SK-N-SH treated with all-trans-retinoic acid at 6 μM for 48 hours (cell line): ENCODE data around the gene RALGPS1.

Source experiments
- ARNTL ChIP-seq: fragments of 450-650 bp; formaldehyde crosslinking; IDR thresholded peaks from 2 replicates; pipeline ENCODE4 v1.5.0; 2020; ENCODE audit warnings: low read depth, mild to moderate bottlenecking, moderate library complexity, borderline replicate concordance
- BACH2 ChIP-seq: fragments of 250-450 bp; sonication (Bioruptor Pico); IDR thresholded peaks from 2 replicates; pipeline ENCODE4 v1.9.0; 2021; ENCODE audit warnings: mild to moderate bottlenecking, borderline replicate concordance
- CREB5 ChIP-seq: fragments of 250-450 bp; sonication (Bioruptor Pico); IDR thresholded peaks from 2 replicates; pipeline ENCODE4 v1.5.1; 2020; ENCODE audit warnings: low read depth, mild to moderate bottlenecking, moderate library complexity
- ESRRG ChIP-seq: fragments of 250-450 bp; sonication (Bioruptor Pico); IDR thresholded peaks from 2 replicates; pipeline ENCODE4 v1.6.1; 2021; ENCODE audit warnings: mild to moderate bottlenecking
- GLIS3 ChIP-seq: fragments of 250-450 bp; sonication (Bioruptor Pico); IDR thresholded peaks from 2 replicates; pipeline ENCODE4 v1.5.0; 2020; ENCODE audit warnings: mild to moderate bottlenecking, moderate library complexity
- ISL1 ChIP-seq: fragments of 250-450 bp; sonication (Bioruptor Pico); IDR thresholded peaks from 2 replicates; pipeline ENCODE4 v2.1.2; 2022; ENCODE audit warnings: mild to moderate bottlenecking, moderate library complexity
- PATZ1 ChIP-seq: fragments of 250-450 bp; sonication (Bioruptor Pico); IDR thresholded peaks from 2 replicates; pipeline ENCODE4 v1.8.0; 2020; ENCODE audit warnings: mild to moderate bottlenecking, moderate library complexity, borderline replicate concordance
- PPARA ChIP-seq: fragments of 250-450 bp; sonication (Bioruptor Pico); IDR thresholded peaks from 2 replicates; pipeline ENCODE4 v1.5.0; 2020; ENCODE audit warnings: mild to moderate bottlenecking, borderline replicate concordance
- RARB ChIP-seq: fragments of 250-450 bp; sonication (Bioruptor Pico); IDR thresholded peaks from 2 replicates; pipeline ENCODE4 v1.8.0; 2021; ENCODE audit warnings: mild to moderate bottlenecking, moderate library complexity
- SNAI2 ChIP-seq: fragments of 250-450 bp; sonication (Bioruptor Pico); IDR thresholded peaks from 2 replicates; pipeline ENCODE4 v1.5.0; 2020; ENCODE audit warnings: mild to moderate bottlenecking, moderate library complexity
- TOX ChIP-seq: fragments of 250-450 bp; sonication (Bioruptor Pico); IDR thresholded peaks from 2 replicates; pipeline ENCODE4 v1.8.0; 2021; ENCODE audit warnings: mild to moderate bottlenecking, moderate library complexity, borderline replicate concordance
- ZC3H10 ChIP-seq: fragments of 250-450 bp; sonication (Bioruptor Pico); IDR thresholded peaks from 2 replicates; pipeline ENCODE4 v1.5.1; 2021; ENCODE audit warnings: mild to moderate bottlenecking, moderate library complexity
- ZFP30 ChIP-seq: fragments of 450-650 bp; formaldehyde crosslinking; IDR thresholded peaks from 2 replicates; pipeline ENCODE4 v1.5.0; 2022; ENCODE audit warnings: mild to moderate bottlenecking, moderate library complexity

- TF ChIP-seq GLIS3 (CRISPR knock-in tag) (no peak), ARNTL (CRISPR knock-in tag) (no peak), SNAI2 (no peak), ESRRG (no peak), BACH2 (no peak), ZFP30 (CRISPR knock-in tag) (no peak), ZC3H10 (no peak), PPARA (CRISPR knock-in tag) (no peak), ISL1 (CRISPR knock-in tag) (no peak), TOX (CRISPR knock-in tag) (no peak), PATZ1 (CRISPR knock-in tag) (no peak), RARB (CRISPR knock-in tag) (no peak), CREB5 (CRISPR knock-in tag) (no peak)
Observed at GRCh38 chr9:127088724-127089615, 174.4 kb downstream of the RALGPS1 start.
